Bone marrow (tissue), 2 donors: Measurements from ENCODE around the gene MDFI.
A peak's percentile ranks its signal among the peaks of the same experiment; 100 is the strongest.
"Not testable (repeated sequence)": the region's sequence is repeated elsewhere in the genome, so short reads cannot be mapped to it uniquely, and the experiment has no call there.

Experiments used
- DNase-seq, 2 donors: peaks; one replicate each; lab custom pipeline; 2025; lab: John Stamatoyannopoulos, UW

MDFI gene

GRCh38 chr6:41602864-41603608, 35.2 kb upstream of the MDFI start:
- peak; percentile 36 to 76 for DNase-seq

DNA sequence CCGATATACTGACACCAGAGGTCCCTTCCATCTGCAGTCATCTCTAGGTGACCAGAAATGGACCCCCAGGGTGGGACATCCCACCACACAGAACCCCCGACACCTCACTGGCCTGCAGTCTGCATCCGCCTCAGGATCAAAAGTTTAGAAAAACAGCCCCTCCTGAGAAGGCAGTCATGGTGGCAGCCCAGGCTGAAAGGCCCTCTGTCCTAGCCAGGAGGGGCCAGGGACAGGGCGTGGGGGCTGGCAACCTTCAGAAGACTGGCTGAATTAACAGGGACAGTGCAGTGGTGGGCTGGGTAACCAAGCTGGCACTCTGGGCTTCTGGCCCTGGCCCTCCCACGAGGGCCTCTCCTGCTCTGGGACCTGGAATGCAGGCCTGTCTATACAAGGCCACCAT, 34.3 kb upstream of the MDFI start:
- no peak for DNase-seq

DNA sequence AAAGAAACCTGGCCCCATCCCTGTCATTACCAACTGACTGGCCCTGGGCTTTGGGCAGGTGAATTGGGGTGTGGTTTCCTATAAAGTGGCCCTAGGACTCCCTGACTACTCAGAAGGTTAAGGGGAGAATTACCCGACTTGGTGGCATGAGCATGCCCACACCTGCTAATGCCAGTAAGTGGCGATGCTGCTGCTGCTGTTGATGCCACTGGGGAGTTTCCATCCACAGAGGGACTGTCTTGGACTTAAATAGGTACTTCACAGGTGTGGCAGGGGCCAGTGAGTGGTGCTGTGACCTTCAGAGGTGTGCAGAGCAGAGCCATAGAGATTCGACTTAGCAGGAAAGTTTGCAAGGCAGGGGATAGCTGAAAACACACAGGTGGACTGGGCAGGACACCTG, 32.6 kb upstream of the MDFI start:
- DNase-seq = no peak

DNA sequence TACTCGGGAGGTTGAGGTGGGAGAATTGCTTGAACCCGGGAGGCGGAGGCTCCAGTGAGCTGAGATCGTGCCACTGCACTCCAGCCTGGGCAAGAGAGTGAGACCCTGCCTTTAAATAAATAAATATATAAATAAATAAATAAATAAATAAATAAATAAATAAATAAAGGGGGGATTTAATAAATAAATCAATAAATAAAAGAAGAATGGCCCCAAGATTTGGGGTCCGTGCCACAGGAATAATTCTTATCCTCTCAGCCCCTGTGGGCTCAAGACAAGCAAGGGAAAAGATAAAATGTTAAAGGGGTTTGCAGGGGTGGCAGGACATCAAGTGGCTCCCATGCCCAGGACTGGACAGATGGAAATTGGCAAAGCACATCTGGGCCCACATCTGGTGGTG, 31.2 kb upstream of the MDFI start:
- no peak for DNase-seq

DNA sequence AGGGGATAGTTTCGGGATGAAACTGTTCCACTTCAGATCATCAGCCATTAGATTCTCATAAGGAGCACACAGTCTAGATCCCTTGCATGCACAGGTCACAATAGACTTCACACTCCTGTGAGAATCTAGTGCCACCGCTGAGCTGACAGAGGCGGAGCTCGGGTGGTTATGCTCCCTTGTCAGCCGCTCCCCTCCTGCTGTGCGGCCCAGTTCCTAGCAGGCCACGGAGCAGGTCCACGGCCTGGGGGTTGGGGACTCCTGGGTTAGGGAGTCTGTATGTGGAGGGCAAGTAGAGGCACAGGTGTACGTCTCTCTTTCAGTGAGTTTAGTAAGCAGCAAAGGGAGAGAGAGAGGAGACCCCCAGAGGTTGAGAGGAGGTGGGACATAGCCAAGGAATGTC, 30.5 kb upstream of the MDFI start:
- DNase-seq = no peak

- DNase-seq = no peak
Observed at GRCh38 chr6:41608443-41609151, 29.7 kb upstream of the MDFI start.

DNA sequence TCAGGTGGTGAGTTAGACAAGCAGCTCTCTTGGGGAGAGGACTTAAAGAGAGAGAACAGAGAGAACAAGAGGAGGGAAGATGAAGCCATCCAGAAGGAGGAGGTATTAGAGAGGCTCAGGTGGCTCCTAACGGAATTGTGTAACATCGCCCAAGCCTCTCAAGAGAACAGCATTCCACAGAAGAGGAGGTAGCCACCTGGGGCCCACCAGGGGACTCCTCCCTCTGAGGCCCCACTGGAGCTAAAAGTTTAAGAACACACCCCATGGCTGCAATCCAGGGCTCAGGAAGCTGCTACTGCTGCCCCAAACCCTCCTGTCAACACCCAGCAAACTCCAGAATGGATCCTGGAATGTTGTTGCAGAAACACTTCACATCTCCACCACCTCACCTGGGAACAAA, 23.6 kb upstream of the MDFI start:
- no peak for DNase-seq

- DNase-seq = no peak
Observed at GRCh38 chr6:41615311-41615710, 23.0 kb upstream of the MDFI start.

DNA sequence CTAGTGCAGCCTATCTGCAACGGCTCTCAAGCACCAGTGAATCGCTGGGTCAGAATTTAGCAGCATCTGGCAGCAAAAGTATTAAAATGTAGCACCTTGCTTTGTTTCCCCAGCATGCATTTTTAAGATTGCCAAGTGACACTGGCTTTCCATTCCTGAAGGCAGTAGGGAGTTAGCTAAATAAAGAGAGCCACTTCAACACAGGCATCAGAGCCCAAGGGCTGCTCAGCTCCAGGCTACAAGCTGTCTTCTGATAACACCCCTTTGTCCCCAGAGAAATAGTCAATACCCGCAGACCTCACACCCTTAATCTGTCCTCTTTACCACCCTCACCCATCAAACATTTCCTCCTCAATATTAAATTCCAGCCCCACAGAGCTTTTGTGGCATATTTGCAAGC, 19.7 kb upstream of the MDFI start:
- no peak for DNase-seq

- not testable (repeated sequence) for DNase-seq
Observed at GRCh38 chr6:41619193-41619592, 19.1 kb upstream of the MDFI start.

DNA sequence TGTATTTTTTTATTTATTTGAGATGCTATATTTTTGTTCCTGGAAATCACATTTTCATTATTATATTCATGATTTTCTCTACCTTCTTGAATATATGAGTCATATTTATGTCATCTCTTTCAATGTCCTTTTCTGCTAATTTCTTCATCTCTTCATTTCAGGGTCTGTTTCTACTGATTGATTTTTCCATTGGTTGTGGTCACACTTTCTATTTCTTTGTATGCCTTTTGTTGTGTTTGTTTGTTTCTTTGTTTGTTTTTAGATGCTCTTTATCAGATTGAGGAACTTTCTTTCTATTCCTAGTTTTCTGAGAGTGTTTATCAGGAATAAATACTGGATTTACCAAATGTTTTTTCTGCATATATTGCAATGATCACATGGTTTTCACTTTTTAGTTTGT, 16.9 kb upstream of the MDFI start:
- DNase-seq = no peak

DNA sequence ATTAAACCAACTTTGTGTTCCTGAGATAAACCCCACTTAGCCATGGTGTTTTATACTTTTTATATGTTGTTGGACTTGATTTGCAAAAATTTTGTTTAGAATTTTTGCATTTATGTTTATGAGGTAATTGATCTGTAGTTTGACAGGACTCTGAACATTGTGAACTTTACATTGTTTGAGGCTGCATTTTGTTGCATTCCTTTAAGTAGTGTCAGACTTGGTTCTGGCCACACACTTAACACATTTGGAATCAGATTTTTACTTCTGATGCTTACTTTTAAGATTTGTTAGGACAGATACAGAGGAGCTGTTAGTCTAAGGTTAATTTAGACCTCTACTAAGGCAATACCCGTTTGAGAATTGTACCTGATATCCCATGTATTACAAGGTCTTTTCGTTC, 16.5 kb upstream of the MDFI start:
- DNase-seq = no peak

DNA sequence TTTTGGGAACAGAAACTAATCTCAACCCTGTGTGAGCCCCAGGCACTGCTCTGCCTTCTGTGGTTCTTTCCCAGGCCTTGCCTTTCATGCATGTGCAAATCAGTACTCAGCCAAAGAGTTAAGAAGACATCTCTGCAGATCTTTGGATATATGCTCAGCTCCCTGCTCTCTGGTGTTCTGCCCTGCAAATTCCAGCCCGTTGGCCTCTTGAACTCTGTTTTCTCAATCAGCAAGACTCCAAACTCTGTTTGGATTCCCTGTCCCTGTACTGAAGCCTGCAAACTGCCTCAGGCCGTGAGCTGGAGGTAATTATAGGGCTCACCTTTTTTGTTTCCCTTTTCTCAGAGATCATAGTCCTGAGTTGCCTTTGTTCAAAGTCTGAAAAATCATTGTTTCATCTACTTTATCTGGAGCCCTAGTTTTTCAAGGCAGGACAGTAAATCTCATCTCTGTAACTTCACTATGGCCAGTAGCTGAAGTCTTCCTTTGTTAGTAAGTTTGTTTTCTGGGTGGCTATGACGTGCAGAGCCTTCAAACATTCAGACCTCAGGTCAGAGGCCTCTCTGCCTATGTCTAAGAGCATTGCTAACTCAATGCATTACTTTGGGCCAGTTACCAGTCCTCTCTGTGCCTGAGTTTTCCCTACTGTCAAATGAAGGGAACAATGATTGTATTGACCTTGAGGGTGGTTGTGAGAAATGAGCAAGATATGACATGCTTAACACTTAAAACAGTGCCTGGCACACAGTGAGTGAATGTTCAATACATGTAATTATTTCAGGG, 15.9 kb upstream of the MDFI start:
- no peak for DNase-seq

DNA sequence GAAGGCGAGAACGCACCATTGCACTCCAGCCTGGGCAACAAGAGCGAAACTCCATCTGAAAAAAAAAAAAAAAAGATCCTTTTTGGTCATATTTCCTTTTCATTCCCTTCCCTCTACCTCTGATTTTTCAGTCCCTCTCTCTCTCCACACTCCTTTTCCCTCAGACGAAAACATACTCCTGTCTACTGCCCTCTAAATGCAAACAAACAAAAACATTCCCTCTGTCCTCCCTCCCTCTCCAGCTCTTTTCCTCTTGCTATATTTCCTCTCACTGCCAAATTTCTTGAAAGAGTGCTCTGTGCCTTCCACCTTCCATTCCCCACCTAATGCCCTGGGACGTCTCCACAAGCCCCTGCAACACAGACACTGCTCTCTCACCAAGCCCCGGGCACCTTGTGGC, 14.9 kb upstream of the MDFI start:
- no peak for DNase-seq

GRCh38 chr6:41624621-41625380, 13.5 kb upstream of the MDFI start:
- DNase-seq = no peak

GRCh38 chr6:41625442-41625841, 12.8 kb upstream of the MDFI start:
- no peak for DNase-seq

GRCh38 chr6:41626022-41626421, 12.2 kb upstream of the MDFI start:
- DNase-seq = no peak

- no peak for DNase-seq
Observed at GRCh38 chr6:41626917-41627316, 11.4 kb upstream of the MDFI start.

DNA sequence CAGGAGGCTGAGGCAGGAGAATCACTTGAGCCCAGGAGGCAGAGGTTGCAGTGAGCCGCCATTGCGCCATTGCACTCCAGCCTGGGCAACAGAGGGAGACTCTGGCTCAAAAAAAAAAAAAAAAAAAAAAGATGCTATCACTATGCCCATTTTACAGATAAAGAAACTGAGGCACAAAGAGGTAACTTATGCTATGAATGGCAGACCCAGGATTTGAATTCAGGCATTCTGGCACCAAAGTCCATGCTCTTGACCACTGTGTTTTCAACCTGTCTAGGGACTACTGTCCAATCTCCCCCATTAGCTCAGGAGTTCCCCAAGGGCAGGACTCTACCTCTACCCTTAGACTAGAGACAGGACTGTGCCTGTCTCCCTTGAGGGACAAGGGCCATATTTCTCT, 9.1 kb upstream of the MDFI start:
- DNase-seq = no peak

- DNase-seq = no peak
Observed at GRCh38 chr6:41630069-41630468, 8.2 kb upstream of the MDFI start.

GRCh38 chr6:41630946-41631345, 7.3 kb upstream of the MDFI start:
- DNase-seq = no peak

DNA sequence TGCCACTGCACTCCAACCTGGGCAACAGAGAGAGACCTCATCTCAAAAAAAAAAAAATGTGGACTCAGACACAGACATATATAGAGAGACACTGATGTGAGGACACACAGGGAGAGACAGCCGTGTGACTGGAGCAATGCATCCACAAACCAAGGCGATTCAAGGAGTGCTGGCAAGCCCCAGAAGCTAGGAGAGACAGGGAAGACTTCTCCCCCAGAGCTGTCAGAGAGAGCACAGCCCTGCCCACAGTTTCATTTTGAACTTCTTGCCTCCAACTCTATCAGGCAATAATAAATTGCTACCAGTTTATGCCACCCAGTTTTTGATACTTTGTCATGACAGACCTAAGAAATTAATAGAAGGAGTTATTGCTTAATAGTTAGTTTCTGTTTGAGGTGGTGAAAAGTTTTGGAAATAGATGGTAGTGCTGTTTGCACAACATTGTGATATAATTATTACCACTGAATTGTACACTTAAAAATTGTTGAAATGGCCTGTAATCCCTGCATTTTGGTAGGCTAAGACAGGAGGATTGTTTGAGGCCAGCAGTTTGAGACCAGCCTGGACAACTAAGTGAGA, 5.1 kb upstream of the MDFI start:
- DNase-seq = no peak
